GM18517 (cell line): ENCODE results near the gene LGALS9C.
"Not testable (repeated sequence)": the region's sequence is repeated elsewhere in the genome, so short reads cannot be mapped to it uniquely, and the experiment has no call there.

ENCODE experiments used
- ATAC-seq: cut with Tn5 transposase; IDR thresholded peaks from one replicate; pipeline ENCODE4 v1.9.1; 2021; ENCODE audit warnings: mild to moderate bottlenecking, moderate library complexity; ENCODE audit not compliant: unreplicated experiment

LGALS9C gene

DNA sequence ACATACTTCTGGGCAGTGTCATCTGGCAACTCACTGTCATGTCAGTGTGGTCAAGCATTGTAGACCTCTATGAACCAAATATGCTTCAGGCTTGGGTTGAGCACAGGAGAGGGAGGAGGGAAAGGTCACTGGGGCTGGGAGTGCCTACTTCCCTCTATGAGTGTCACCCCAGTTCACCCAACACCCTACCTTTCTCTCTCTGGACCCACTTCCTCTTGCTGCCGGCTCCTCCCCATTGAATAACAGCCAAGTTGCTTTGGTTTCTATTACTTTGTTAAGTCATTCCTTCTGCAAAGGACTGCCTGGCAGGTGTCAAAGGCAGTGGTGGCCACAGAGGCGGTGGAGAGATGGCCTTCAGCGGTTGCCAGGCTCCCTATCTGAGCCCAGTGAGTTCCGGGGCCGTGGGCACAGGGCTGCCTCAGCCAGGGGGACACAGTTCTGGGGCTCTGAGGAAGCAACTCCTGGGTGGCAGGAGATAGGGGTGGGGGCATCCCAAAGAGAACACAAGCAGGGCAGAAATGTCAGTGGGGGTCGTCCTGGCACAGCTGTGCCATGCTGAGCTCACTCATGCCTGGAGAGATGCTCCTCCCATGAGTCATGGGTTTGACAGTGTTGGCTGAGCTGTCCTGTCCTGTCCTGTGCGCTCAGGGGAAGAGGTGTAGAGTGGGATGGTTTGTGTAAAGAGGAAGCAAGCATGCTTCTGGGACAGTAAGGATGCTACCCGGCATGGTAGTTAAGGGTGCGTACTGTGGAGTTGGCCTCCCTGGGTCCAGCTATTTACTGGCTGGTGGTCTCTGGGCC is at the start of gene LGALS9C:
TSS of gene LGALS9C (plus strand) at position 282 of the 801 bp plus-strand sequence. CDS start at position 348, 66 bp downstream.
- peak; percentile 79 for ATAC-seq

DNA sequence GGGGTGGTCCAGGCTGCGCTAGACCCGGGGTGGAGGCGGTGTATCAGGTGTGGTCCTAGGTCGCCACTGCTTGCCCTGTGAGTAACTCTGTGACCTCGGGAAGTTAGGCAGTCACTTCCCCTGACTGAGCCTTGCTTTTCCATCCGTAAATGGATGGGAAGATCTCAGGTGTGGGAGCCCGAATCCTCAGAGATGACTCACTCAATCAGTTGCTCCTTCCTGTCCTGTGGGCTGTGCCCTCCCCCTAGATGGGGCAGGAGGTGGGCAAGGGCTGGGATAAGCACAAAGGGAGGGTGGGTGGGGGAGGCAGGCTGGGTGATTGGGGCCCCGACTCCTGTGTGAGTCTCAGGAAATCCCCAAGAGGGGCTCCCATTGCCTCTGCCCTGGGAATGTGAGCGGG is 44.4 kb upstream of the LGALS9C start:
- ATAC-seq: not testable (repeated sequence)

DNA sequence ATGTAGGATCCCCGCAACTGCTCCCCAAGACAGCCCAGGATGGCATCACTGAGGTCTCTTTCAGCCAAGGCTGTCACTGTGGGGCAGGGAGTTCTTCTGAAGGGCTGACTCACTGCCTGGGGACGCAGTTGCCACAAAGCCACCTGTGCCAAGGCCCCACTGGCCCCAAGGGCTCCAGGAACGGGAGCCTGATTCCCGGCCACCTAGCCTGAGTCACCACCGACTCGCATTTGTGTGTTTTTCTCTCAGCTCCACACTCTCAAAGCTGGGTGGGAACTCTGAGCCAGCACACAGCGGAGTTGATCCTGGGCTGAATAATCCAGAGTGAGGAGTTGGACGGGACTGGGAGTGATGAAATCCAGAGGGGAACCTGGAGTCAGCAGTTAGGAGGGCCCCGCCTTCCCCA is 37.1 kb upstream of the LGALS9C start:
- ATAC-seq: not testable (repeated sequence)

DNA sequence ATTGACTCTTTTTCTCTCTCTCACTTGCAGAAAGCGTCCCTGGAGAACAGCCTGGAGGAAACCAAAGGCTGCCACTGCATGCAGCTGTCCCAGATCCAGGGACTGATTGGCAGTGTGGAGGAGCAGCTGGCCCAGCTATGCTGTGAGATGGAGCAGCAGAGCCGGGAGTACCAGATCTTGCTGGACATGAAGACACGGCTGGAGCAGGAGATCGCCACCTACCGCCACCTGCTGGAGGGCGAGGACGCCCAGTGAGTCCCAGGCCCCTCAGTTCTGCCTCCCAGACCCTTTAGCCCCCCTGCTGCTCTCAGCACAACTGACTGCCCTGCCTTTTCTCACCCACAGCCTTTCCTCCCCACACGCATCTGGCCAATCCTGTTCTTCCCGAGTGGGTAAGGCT is 34.5 kb upstream of the LGALS9C start:
- ATAC-seq: not testable (repeated sequence)

DNA sequence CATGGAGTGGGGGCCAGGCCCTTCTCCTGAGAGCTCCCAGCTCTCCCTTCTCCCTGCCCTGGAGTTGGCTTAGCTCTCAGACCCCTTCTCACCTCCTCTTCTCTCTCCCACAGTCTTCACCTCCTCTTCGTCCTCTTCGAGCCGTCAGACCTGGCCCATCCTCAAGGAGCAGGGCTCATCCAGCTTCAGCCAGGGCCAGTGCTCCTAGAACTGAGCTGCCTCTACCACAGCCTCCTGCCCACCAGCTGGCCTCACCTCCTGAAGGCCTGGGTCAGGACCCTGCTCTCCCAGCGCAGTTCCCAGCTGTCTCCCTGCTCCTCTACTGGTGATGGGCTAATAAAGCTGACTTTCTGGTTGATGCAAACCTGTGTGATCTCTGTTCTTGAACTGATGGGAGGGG is 34.1 kb upstream of the LGALS9C start:
- not testable (repeated sequence) for ATAC-seq

DNA sequence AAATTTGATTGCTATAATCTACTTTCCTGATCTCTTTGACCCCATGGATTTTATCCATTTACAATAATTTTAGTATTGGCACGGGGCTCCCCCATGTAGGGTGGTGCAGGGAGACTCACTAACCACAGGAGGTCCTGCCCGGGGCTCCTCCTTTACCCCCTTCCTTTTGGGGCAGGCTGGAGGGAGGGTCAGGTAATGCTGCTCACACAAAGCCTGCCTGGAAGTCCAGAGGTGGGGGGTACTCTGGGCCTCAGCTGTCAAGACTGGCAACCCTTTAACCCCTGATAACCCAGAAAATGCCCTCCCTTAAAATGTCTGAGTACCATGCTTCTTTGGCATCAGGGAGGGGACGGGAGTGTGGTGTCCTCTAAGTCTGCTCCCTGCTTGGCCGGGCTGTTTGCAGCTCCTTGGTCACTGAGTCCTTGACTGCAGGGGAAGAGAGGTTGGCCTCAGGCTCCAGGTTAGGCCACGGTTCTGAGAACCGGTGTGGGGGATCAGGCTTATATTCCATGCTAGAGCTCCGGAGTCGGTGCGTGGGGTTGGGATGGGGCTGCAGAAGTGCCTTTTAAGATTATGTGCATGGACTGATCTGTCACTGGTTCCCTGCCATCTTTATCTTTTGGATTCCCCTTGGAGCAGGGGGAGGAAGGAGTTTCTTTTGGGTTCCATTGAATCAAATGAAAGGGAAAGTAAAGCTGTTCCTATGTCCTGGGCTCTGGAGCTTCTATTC is 28.9 kb upstream of the LGALS9C start:
- ATAC-seq: not testable (repeated sequence)

DNA sequence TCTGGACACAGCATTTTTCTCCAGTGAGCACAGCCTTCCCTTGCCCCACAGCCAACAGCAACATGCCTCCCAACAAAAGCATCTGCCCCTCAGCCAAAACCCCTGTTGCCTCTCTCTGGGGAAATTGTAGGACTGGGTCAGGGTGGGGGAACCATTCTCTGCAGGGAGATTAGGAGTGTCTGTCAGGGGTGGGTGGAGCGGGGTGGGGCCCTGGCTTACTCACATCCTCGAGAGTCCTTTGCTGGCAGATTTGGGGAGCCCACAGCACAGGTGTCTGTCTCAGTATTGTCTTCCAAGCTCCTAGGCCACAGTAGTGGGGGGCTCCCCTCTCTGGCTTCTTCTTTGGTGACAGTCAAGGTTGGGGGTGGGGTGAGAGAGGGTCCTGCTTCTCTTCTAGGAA is 28.3 kb upstream of the LGALS9C start:
- not testable (repeated sequence) for ATAC-seq

DNA sequence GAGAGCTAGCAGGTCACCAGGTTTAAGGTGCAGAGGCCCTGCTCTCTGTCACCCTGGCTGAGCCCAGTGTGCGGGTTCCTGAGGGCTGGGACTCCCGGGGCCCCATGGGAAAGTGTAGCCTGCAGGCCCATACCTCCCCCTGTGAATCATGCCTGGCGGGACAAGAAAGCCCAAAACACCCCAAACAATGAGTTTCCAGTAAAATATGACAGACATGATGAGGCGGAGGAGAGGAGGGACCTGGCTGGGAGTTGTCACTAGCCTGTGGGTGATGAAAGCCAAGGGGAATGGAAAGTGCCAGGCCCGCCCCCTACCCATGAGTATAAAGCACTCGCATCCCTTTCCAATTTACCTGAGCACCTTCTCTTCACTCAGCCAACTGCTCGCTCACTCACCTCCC is 26.8 kb upstream of the LGALS9C start:
- ATAC-seq: not testable (repeated sequence)

DNA sequence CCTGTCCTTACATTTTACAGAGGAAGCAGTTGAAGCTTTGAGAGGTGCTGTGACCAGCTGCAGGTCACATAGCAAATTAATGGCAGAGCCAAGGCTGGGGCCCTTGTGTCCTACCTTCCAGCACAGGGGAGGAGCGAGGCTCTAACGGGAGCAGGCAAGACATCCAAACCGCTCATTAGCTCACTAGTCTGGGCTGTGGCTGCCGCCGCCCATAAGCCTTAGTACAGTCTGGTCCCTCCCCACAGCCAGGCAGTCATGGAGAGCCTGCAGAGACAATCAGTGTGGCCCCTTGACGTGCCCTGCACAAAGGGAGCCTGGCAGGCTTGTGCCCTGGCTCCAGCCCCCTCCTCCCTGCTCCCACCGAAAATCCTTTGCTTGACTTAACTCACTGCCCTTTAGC is 25.6 kb upstream of the LGALS9C start:
- ATAC-seq: not testable (repeated sequence)

DNA sequence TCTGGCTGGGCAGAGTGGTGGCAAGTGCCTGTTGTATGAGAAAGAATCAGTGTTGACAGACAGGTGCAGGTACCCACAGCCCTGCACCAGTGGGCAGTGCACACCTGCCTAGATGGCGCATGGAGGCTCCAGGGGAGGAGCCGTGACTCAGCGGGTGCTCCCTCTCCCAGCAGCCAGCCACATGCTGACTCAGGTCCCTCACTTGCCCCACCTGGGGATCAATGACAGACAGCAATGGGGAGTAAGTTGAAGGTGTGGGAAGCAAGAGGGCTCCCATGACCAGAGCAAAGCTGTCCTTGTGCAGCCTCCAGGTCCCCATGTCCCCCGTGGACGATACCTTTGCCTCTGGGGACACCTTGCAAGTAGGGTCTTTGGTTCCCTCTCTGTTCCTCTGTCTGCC is 24.6 kb upstream of the LGALS9C start:
- not testable (repeated sequence) for ATAC-seq

DNA sequence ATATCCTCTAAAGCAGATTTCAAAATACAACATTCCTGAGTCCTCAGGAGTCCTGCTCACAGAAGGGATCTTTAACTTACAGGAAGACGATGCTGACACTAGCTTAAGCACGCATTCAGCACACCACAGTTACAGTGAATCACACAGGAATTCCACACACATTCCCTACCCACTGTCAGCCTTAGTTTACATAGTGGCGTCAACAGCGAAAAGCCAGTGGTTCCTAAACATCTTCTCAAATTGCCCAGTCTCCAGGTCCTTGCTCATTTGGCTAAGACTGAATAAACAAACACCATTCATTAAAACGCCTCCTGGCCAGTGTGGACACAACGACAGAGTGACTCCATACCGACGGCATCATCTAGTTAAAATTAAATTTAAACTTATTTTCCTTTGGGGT is 17.6 kb upstream of the LGALS9C start:
- not testable (repeated sequence) for ATAC-seq

DNA sequence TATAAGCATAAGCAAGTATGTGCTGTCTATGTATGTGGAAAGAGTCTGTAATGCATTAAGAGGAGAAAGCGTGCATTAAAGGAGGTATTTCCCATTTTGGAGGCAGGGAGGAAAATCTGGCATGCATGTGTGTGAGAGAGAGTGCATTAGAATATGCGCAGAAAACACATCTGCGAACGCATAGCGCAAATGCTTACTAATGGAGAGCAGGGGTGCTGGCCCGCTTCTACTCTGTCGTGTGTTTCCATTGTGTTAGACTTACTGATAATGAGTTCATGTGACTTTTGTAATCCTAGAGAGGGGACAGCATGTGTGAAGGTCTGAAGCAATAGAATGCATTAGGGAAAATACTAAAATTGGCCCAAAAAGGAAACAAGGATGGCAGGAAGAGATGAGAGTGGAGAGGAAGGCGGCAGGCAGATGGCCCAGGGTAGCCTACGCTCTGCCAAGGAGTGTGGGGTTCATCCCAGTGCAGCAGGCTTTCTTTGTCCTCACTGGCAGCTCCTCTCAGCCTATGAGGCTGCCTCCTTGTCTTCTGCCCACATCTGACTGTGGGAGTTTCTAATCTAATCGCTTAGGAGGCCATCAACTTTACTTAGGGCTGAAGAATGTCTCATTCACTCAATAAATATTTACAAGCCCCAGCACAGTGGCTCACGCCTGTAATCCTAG is 12.6 kb upstream of the LGALS9C start:
- not testable (repeated sequence) for ATAC-seq

DNA sequence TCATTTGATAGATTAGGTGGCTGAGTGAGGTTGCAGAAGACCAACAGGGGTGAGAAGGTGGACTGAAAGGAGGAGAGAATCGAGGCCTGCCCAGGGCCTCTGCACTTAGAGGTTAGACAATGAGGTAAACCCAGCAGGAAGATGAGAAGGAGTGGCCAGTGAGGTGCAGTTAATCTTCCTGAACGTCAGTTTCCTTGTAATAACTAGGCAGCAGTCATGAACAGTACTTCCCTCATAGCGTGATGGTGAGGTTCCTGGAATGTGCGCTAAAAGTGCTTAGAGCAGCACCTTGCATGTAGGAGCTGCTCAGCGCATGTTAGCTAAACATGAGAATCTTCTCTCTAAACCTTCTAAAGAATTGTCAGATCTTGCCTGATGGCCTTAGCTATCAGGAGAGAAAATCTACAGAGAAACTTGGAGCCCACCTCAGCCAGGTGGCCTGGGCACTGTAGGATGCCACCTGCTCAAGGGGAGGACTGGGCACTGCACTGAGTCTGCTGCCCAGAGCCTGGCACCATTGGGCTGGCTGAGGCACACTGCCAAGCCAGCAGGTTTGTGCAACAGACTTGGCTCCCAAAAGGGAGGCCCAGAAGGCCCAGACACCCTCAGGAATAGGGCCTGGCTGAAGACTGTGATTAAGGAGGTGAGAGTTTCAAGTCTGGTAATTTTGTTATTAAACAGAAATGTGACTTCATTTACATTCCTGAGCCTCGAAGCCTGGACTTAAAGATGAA is 10.2 kb upstream of the LGALS9C start:
- ATAC-seq: not testable (repeated sequence)

DNA sequence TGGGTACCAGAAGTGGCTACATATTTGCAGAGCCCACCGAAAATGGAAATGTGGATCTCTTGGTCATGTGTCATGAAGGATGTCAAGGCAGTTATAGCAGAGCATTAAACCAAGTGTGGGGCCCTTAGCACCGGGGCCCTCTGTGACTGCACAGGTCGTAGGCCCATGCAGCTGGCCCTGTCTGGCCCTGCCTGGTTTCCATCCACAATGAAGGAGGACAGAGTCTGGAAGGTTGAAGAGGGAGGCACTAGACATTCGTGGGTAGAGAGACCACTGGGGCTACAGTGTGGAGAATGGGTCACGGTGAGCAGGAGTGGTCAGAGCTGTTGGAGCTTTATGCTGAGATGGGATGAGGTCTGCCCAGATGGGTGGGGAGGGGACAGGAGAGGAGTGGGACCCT is 9.6 kb upstream of the LGALS9C start:
- ATAC-seq: not testable (repeated sequence)

DNA sequence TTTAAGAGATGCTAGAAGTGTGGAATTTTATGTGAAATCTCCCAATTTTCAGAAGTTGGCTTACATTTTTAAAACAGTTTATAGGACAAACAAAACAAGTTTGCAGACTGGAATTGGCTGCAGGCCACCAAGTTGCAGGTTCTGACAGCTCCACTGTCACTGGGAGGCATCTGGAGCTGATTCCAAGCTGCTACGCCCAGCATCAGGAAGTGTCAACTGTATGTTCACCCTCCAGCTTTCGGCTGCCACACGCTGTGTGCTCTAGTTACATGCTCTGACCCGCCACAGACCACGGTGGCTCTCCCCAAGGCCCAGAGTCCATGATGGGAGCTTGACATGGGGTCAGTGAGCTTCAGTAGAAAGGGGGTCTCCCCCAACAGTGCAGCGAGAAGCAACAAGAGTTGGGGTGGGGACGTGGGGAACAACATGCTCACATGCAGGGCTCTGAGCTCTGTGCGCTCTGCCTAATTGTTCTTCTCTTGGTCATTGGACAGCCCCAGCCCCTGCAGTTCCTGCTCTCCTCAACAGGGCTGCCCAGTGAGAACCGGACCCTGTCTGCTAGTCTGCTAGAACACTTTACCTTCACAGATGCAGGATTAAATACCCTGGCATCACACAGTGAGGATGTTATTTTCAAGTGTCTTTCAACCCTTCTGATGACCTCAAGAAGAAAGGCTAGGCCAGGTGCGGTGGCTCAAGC is 8.0 kb upstream of the LGALS9C start:
- not testable (repeated sequence) for ATAC-seq

DNA sequence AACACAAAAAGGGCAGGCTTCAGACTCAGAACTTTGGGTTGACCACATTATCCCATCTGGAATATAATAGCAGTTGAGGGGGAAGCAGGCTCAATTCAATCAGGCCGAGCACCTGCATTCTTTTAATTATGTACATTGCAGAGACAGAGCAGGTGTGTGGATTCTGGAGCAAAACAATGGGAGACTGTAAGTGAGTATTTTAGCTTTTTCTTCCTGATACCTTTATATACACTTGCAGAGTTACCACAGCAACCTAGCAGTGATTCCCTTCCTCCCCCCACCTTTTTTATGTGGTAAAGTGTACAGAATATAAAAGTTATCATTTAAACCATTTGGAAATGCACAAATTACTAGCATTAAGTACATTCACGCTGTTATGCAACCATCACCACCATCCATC is 6.8 kb upstream of the LGALS9C start:
- ATAC-seq: not testable (repeated sequence)

DNA sequence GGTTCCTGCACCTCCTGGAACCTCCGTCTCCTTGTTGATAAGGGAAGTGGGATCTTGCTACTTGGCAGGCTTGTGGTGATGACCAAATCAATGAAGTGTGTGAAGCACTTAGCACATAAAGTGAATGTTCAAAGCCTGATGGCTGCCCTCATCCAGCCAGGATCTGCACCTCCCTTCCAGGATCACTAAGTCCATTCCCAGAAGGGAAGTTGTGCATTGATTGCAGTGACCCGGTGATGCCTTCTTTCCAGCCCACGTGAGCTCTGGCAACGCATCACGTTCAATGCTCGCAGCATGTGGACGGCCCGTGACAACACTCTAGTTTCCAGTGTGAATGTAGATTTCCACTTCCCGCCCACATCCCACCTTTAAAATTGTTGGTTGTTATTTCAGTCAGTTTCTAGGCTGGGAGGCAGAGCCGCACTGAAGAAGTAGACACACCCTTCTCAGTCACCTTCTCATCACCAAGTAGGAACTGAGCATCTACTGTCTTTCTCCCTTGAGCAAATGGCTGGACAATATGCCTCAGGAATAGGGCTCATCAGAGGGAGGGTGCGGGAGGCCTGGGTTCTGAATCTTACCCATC is 6.2 kb upstream of the LGALS9C start:
- not testable (repeated sequence) for ATAC-seq

DNA sequence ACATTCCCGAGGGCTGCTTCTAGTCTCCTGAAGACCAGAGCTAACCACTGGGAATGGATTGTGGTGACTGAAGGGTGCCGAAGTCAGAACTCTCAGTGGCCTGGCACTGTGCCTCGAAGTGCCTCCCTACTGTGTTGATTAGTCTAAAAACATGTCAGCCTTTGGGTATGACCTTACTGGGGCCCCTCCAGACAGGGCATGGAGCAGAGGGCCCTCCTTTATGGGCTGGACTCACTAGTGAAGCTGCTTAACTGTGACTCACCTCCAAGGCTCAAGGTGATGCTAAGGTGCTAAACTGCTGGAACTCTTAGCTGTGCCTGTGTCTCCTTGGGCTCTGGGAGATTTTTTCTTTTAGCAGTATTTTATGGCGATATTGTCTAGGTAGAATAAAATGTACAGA is 2.6 kb upstream of the LGALS9C start:
- not testable (repeated sequence) for ATAC-seq

DNA sequence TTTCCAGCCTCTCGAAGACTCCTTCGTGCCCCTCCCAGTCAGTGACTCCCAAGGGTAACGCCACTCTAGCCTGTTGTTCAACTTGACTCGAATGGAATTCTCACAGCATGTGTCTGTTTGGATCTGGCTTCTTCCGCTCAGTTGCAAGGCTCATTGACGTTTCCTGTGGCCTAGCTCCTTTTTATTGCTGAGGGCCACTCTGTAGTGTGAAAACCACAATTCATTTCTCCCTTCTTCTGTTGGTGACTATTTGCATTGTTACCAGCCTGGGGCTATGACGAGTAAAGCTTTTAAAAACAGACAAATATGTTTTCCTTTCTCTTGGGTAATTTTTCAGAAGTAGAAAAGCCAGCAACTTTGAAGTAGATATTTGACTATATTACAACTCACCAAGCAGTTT is 1.8 kb upstream of the LGALS9C start:
- ATAC-seq: not testable (repeated sequence)

DNA sequence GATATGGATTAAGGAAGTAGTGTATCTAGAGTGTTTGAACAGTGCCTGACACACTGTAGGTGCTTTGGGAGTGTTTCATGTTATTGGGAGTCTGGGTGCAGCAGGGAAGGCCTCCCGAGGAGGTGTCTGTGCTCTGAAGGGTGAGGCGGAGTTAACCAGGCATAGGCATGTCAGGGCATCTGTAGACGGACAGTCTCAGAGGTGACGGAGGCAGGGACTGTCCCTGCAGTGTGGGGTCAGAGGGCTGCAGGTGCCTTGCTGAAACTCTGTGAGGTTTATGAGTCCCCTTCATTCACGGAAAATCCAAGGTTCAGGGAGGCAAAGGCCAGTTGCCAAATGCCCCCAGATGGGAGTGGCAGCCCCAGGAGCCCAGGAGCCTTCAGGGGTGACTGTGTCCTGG is 778 bp downstream of the LGALS9C start:
- not testable (repeated sequence) for ATAC-seq
